ENCODE measurements around the gene TRIM54.
"Not testable (repeated sequence)": the region's sequence is repeated elsewhere in the genome, so short reads cannot be mapped to it uniquely, and the experiment has no call there.

- TF ChIP-seq, protein P1, sequence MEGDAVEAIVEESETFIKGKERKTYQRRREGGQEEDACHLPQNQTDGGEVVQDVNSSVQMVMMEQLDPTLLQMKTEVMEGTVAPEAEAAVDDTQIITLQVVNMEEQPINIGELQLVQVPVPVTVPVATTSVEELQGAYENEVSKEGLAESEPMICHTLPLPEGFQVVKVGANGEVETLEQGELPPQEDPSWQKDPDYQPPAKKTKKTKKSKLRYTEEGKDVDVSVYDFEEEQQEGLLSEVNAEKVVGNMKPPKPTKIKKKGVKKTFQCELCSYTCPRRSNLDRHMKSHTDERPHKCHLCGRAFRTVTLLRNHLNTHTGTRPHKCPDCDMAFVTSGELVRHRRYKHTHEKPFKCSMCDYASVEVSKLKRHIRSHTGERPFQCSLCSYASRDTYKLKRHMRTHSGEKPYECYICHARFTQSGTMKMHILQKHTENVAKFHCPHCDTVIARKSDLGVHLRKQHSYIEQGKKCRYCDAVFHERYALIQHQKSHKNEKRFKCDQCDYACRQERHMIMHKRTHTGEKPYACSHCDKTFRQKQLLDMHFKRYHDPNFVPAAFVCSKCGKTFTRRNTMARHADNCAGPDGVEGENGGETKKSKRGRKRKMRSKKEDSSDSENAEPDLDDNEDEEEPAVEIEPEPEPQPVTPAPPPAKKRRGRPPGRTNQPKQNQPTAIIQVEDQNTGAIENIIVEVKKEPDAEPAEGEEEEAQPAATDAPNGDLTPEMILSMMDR (IDR thresholded peaks at IDR 0.05; ENCODE audit: poor library complexity, severe bottlenecking), result not testable (repeated sequence)
- TF ChIP-seq POLR2AphosphoS5 (IDR thresholded peaks at IDR 0.05); RAD21 (conservative IDR thresholded peaks at IDR 0.05); EZH2 (IDR thresholded peaks at IDR 0.05; ENCODE audit: borderline replicate concordance, insufficient read depth, low read length, poor library complexity, severe bottlenecking); EP300 (conservative IDR thresholded peaks at IDR 0.05; ENCODE audit: poor library complexity, severe bottlenecking): not testable (repeated sequence)
- TF ChIP-seq, protein P2, sequence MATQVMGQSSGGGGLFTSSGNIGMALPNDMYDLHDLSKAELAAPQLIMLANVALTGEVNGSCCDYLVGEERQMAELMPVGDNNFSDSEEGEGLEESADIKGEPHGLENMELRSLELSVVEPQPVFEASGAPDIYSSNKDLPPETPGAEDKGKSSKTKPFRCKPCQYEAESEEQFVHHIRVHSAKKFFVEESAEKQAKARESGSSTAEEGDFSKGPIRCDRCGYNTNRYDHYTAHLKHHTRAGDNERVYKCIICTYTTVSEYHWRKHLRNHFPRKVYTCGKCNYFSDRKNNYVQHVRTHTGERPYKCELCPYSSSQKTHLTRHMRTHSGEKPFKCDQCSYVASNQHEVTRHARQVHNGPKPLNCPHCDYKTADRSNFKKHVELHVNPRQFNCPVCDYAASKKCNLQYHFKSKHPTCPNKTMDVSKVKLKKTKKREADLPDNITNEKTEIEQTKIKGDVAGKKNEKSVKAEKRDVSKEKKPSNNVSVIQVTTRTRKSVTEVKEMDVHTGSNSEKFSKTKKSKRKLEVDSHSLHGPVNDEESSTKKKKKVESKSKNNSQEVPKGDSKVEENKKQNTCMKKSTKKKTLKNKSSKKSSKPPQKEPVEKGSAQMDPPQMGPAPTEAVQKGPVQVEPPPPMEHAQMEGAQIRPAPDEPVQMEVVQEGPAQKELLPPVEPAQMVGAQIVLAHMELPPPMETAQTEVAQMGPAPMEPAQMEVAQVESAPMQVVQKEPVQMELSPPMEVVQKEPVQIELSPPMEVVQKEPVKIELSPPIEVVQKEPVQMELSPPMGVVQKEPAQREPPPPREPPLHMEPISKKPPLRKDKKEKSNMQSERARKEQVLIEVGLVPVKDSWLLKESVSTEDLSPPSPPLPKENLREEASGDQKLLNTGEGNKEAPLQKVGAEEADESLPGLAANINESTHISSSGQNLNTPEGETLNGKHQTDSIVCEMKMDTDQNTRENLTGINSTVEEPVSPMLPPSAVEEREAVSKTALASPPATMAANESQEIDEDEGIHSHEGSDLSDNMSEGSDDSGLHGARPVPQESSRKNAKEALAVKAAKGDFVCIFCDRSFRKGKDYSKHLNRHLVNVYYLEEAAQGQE (IDR thresholded peaks at IDR 0.05; ENCODE audit: borderline replicate concordance), result not testable (repeated sequence)
These were observed 13.9 kb upstream of the TRIM54 start for GRCh38 chr2:27268296-27268695.

All from neural cell (in vitro differentiated cells).